Measurements from ENCODE around the gene AP4E1. TPM values are rescaled to one million over a fixed set of nuclear protein-coding genes. Genes with fewer than 3 reads are reported as not detected.

AP4E1 gene
- polyA plus RNA-seq, 1 donor from 2014 or later, result 8.6 TPM

GRCh38 chr15:50862553-50862952 is 45.9 kb upstream of the AP4E1 start:
- Histone ChIP-seq H3K9me2 (ENCODE audit: insufficient read depth, low read length) (no peaks in the 10 kb centered on the region), H3K9ac (ENCODE audit: low read length) (no peak overlapping the region), H3F3A (ENCODE audit: insufficient read depth, low read length, poor library complexity, severe bottlenecking) (no peaks in the 10 kb centered on the region), H3K27ac (ENCODE audit: low read length) (no peak overlapping the region), H3K27me3 (ENCODE audit: insufficient read depth, low read depth, low read length) (no peaks in the 10 kb centered on the region), H3K79me2 (replicated peaks; ENCODE audit: insufficient read depth, low read length) (no peaks in the 10 kb centered on the region), H3K4me3 (ENCODE audit: low read length) (no peak overlapping the region), H4K20me1 (ENCODE audit: insufficient read depth) (no peaks in the 10 kb centered on the region), H3K36me3 (ENCODE audit: insufficient read depth, low read length) (no peaks in the 10 kb centered on the region), H2AFZ (ENCODE audit: low read depth, low read length) (no peak overlapping the region), H3K4me2 (ENCODE audit: low read length) (no peak overlapping the region), H3K9me3 (ENCODE audit: low read length) (no peaks in the 10 kb centered on the region)
- TF ChIP-seq REST (IDR thresholded peaks at IDR 0.05; ENCODE audit: borderline replicate concordance), result no peak
- TF ChIP-seq RAD21 (conservative IDR thresholded peaks at IDR 0.05), result no peak
- TF ChIP-seq SMC3 (conservative IDR thresholded peaks at IDR 0.05; ENCODE audit: poor library complexity), result no peak
- no peak for TF ChIP-seq EZH2 (IDR thresholded peaks at IDR 0.05; ENCODE audit: borderline replicate concordance, insufficient read depth, low read length, poor library complexity, severe bottlenecking)
- TF ChIP-seq EP300 (conservative IDR thresholded peaks at IDR 0.05; ENCODE audit: poor library complexity, severe bottlenecking), result no peak
- no peak for TF ChIP-seq POLR2AphosphoS5 (IDR thresholded peaks at IDR 0.05)
- TF ChIP-seq, protein P1, sequence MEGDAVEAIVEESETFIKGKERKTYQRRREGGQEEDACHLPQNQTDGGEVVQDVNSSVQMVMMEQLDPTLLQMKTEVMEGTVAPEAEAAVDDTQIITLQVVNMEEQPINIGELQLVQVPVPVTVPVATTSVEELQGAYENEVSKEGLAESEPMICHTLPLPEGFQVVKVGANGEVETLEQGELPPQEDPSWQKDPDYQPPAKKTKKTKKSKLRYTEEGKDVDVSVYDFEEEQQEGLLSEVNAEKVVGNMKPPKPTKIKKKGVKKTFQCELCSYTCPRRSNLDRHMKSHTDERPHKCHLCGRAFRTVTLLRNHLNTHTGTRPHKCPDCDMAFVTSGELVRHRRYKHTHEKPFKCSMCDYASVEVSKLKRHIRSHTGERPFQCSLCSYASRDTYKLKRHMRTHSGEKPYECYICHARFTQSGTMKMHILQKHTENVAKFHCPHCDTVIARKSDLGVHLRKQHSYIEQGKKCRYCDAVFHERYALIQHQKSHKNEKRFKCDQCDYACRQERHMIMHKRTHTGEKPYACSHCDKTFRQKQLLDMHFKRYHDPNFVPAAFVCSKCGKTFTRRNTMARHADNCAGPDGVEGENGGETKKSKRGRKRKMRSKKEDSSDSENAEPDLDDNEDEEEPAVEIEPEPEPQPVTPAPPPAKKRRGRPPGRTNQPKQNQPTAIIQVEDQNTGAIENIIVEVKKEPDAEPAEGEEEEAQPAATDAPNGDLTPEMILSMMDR (IDR thresholded peaks at IDR 0.05; ENCODE audit: poor library complexity, severe bottlenecking), result no peak
- no peak for TF ChIP-seq TAF1 (IDR thresholded peaks at IDR 0.05; ENCODE audit: low read depth)
- TF ChIP-seq MXI1 (conservative IDR thresholded peaks at IDR 0.05; ENCODE audit: poor library complexity, severe bottlenecking), result no peak

DNA sequence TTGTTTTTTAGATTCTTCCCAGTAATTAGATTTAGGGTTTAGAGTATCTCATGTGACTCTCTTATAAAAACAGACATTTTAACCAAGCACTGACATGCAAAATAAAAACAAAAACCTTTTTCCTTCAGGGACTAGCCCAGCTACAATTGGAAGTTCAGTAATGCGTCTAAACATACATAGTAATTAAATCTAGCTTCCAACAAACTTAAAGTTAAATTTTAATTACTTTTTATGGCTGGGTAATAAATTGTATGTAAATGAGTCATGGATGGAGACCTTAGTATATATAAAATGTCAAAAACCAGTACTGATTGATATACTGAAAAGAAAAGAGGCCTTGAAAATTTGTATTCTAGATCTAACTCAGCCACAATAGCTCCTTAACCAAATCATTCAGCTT is 43.6 kb upstream of the AP4E1 start:
- Histone ChIP-seq H3K36me3 (ENCODE audit: insufficient read depth, low read length) (no peaks in the 10 kb centered on the region), H3K27ac (ENCODE audit: low read length) (no peak overlapping the region), H3K27me3 (ENCODE audit: insufficient read depth, low read depth, low read length) (no peaks in the 10 kb centered on the region), H3K9me2 (ENCODE audit: insufficient read depth, low read length) (no peaks in the 10 kb centered on the region), H3K79me2 (replicated peaks; ENCODE audit: insufficient read depth, low read length) (no peaks in the 10 kb centered on the region), H3K9ac (ENCODE audit: low read length) (no peak overlapping the region), H3K4me3 (ENCODE audit: low read length) (no peak overlapping the region), H3K4me2 (ENCODE audit: low read length) (no peak overlapping the region), H3K9me3 (ENCODE audit: low read length) (no peaks in the 10 kb centered on the region), H4K20me1 (ENCODE audit: insufficient read depth) (no peaks in the 10 kb centered on the region), H2AFZ (ENCODE audit: low read depth, low read length) (no peak overlapping the region), H3F3A (ENCODE audit: insufficient read depth, low read length, poor library complexity, severe bottlenecking) (no peaks in the 10 kb centered on the region)
- TF ChIP-seq MXI1 (conservative IDR thresholded peaks at IDR 0.05; ENCODE audit: poor library complexity, severe bottlenecking), result no peak
- no peak for TF ChIP-seq RAD21 (conservative IDR thresholded peaks at IDR 0.05)
- no peak for TF ChIP-seq TAF1 (IDR thresholded peaks at IDR 0.05; ENCODE audit: low read depth)
- no peak for TF ChIP-seq REST (IDR thresholded peaks at IDR 0.05; ENCODE audit: borderline replicate concordance)
- TF ChIP-seq, protein P1 (IDR thresholded peaks at IDR 0.05; ENCODE audit: poor library complexity, severe bottlenecking), result no peak
- TF ChIP-seq EZH2 (IDR thresholded peaks at IDR 0.05; ENCODE audit: borderline replicate concordance, insufficient read depth, low read length, poor library complexity, severe bottlenecking), result no peak
- no peak for TF ChIP-seq EP300 (conservative IDR thresholded peaks at IDR 0.05; ENCODE audit: poor library complexity, severe bottlenecking)
